NCI-H345 treated with DMSO at 0.1 percent for 48 hours (cell line): ENCODE measurements around the gene ARHGAP42.

Source experiments
- DNase-seq: peaks from one replicate; lab custom pipeline; 2025; ENCODE audit not compliant: unreplicated experiment; lab: John Stamatoyannopoulos, UW

ARHGAP42 gene

DNA sequence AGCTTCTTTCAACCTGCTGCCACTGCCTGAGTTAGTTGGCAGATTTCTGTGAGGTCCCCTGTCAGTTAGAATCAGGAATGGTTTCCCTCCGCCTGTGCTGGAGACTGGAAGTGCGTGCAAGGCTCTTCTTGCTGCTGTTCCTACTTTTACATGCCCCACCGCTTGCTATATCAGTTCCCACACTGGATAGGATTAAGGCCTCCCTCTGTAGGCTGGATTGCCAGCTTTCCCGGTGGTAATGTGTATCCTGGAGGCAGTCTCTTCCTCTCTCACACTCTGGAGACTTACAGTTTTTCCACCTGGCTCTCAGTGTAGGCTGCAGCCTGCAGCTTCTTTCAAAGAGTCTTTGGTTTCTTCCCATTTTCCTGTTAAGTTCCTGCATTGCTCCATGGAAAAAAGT, 66.5 kb downstream of the ARHGAP42 start:
- no peak for DNase-seq

DNA sequence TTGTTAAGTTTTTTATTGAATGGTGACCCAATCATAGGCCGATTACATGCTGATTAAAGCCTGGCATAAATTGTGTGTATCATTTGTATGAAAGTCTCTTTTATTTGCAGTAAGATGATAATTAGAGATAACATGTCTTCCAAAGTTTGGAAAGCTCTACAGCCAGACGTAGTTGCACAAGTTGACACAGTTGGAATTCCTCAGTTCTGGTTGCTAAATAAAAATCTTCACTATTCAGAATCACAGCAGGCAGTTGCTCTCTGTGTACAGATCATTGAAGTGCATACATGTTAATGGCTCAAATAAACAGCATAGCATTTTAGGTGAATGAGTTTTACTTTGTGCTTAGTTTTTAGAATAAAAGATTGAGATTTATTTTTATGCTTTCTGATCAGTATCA, 69.5 kb downstream of the ARHGAP42 start:
- peak; percentile 31 for DNase-seq

DNA sequence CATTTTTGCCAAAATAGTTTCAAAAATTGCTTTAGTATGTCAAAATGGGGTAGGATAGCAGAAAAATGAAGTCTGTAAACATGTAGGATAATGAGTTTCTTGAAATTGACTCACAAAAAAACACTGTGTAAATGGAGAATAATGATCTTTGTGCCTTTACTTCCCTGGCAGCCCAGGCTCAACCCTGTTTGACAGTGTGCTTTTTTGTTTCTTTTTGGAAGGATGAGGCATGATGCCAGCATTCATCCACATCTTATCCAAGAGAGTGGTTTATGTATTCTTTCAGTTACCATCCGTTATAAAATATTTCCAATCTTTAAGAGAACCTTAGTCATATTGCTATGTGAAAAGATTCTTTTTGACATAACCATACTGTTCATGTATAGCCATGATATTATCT, 70.6 kb downstream of the ARHGAP42 start:
- DNase-seq: no peak

DNA sequence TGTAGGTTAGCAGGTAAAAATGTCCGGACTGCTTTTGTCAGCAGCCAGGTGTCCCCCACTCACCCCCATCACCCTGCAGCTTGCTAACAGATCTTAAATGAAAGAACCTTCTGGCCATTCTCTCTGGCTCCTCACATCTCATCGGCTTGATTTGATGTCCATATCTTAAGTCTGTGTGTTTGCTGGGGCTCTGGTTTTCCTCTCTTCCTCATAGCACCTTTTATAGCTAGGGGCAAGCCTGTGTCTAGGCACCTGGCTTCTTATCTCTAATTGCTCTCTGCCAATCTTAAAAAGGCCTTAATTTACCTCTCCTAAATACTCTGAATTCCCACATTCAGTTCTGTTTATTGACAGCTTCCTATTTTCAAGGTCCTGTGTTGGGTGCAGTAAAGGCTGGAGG, 72.0 kb downstream of the ARHGAP42 start:
- DNase-seq: no peak

DNA sequence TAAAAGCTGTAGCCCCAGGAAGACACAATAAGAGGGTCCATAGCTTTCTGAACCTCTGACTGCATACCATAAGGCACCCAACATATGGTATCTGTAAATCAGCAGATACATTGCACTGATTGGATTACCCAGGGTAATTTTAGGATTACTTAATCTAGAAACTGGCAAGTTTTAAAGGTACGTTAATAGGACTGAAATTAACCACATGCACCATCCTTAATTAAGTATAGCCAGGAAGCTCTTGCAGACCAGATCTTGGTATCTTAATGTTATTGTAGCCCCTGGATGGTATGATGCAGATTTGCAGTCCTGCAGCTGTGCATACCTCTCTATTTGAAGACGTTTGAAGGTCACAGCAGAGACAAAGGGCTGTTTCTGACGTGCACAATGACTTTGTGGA, 72.8 kb downstream of the ARHGAP42 start:
- no peak for DNase-seq

DNA sequence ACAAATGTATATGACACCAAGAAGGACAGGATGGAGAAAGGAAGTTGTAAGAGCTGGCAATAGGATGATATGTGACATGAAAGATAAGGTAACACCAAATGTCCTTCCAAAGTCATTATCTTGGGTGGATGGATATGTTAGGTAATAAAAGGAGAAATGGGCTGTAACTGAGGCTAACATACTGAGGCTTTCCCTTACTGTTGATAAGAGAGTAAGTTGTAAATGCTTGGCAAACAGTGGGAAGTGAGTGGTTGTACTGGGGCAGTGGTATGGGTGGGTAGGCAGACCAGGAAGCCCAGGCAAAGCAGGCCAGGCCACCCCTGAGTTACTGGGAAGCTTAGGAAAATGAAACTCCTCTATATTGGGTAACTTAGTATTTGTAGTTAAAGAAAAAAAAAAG, 73.7 kb downstream of the ARHGAP42 start:
- DNase-seq: no peak

DNA sequence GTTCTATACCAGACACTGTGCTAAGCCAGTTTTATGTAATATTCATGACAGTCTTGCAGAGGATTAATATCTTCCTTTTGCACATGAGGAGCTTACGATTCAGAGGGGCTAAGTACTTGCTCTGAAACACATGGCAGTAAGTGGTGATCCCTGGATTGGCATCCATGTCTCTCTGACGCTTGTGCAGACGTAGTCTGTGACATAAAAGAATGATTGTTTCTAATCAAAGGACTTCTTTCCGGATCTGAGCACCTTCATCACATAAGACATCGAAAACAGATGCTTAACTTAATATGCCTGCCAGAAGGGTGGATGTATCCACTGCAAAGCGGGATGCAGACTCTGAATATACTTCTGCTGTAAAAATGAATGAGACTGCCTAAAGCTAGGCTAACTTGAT, 74.8 kb downstream of the ARHGAP42 start:
- DNase-seq: no peak

DNA sequence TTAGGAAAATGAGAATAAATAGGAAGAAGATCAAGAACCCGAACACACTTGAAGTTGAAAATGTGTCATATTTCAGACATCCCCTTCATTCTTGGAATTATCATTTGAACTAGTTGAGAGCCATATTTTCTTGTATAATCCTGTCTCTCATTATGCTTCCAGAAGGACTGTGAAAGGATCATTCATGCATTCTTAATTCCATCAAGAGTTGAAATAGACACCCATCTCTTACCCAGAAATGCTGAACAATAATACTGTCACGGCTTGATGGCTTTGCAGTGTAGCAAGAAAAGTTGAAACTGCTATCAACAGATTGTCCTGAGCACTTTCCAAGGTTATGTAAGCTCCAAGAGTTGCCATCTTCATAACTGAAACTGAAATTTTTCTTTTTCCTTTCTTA, 79.7 kb downstream of the ARHGAP42 start:
- DNase-seq: no peak

DNA sequence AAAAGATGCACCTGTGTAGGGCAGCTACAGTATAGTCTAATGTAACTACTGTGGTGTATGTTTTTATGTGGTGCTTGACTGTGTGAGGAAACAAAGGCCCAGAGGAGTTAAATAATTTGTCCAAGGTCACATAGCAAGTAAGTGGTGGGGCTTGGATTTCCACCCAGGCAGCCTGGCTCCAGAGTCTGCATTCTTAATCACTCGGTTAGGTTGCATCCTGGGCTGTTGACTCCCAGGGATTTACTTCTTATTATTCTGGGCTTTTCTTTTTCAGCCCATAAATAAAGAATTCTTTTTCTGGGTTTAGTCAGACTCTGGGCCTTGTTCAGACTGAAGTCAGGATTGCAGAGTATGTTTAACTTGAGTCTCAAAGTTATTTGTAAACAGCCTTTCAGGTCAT, 82.1 kb downstream of the ARHGAP42 start:
- DNase-seq: no peak

DNA sequence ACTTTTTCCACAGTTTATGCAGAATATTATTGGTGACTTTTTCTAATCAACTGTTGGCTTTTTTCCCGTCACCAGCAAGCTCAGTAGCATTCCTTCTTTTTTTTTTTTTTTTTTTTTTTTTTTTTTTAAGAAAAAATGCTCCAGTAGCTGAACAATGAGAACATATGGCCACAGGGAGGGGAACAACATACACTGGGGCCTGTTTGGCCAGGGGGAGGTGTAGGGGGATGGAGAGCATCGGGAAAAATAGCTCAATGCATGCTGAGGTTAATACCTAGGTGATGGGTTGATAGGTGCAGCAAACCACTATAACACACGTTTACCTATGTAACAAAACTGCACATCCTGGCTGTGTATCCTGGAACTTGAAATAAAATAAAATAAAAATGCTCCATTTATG, 82.5 kb downstream of the ARHGAP42 start:
- no peak for DNase-seq

DNA sequence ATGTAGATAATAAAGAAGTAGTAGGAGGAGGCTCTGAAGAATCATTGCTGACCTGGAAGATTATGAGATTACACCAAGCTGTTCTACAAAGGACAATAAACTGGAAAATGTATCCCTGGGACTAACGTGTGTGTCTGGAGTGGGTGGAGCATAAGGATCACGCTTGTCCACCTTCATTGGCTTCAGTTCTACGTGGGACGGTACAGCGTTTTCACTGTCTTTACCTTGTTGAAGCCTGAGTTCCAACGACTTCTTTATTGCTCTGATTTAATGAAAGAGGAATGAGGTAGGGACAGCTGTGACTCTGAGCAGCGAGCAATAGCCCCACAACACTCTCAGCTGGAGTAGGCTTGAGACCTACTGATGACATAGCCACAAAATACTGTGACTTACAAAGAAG, 87.0 kb downstream of the ARHGAP42 start:
- no peak for DNase-seq

DNA sequence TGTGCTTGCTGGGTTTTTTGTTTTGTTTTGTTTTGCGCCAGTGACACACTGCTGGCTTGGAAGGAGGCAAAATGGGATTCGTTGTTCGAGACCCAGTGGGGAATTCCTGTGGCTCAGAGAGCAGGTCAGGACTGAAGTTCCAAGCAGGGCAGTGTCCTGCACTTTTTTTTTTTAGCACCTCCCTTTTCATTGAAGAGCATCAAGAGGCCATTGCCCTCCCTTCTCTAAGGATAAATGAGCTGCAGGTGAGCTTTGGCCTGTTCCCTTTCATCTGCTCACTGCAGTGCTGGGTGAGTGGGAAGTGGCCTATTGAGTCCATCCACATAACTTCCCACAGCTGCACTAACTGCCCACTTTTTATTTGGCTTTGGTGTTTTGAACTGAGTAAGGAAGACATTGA, 87.8 kb downstream of the ARHGAP42 start:
- DNase-seq: no peak

DNA sequence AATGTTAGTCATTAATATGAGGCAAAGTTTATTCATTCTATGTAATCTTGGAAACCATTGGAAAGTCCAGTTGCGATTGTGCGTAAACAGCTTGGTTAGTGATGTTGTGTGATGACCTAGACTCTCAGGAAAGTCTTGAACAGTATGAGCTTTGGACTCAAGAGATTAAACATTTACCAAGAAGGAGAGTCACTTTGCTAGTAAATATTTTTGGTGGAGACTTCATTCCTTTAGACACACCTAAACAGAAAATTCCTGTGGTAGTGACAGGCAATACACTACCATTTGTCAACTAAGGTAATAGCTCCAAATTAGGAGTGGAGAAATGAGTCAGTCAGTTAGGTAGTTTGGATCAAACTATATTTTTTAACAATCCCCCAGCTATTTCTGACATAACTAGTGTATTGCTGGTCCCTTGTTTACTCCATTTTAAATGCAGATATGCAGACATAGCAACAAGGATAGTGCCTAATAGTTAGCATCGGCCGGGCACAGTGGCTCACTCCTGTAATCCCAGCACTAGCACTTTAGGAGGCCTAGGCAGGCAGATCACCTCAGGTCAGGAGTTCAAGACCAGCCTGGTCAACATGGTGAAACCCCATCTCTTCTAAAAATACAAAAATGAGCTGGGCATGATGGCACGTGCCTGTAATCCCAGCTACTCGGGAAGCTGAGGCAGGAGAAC, 89.3 kb downstream of the ARHGAP42 start:
- no peak for DNase-seq

DNA sequence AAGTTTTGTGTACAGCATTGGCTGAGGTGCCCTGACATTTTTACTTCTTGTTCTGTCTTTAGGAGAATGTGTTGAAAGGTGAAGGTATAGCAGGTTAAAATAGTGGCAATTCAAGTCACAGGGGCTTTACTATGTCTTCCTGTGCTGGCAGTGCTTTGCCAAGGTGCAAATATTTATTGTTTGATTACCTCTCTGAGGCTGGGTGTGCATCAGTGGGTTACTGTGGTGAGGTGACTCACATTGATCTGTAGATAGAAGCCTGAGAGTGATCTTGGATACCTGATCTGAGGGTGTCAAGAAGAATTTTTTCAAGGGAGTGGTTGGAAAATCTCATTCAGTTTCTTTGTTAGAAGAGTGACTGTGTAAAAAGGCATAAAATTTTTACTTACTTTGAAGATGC, 90.0 kb downstream of the ARHGAP42 start:
- DNase-seq: no peak

DNA sequence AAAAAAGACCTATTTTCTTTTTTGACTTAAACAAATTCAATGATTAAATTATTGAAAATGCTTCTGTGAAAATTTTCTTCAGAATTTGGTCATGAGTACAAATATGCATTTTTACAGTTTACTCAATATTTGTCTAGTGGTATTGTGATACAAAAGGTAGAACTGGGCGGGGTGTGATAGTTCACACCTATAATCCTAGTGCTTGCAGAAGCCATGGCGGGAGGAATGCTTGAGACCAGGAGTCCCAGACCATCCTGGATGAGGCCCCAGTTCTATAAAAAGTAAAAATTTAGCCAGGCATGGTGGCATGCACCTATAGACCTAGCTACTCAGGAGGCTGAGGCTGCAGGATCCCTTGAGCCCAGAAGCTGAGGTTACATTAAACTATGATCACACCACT, 90.6 kb downstream of the ARHGAP42 start:
- DNase-seq: no peak

DNA sequence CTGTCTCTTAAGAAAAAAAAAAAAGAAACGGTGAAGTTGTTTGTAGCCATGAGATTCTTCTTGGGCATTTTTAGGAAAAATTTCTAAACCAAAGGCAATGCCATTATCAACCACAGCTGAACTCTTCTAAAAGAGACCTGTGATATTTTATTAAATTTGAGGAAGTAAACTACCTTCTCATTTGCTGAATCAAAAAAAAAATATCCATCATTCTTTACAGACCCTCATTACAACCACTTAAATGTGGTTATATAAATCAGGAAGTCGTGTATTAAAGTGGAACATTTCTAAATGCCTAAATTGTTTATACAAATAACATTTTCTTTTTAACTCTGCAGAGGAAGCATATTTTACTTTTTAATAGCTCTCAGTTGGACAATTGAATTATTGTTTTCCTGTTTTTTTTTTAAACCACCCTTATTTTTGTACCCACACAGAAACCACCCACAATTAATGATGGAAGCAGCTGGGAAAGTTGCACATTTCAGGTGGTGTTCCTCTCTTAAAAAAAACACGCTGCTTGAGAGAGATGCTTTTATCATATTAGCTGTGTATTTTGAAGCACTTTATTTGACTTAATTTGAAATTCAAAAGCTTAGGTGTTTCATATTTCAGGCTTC, 91.2 kb downstream of the ARHGAP42 start:
- DNase-seq: no peak

DNA sequence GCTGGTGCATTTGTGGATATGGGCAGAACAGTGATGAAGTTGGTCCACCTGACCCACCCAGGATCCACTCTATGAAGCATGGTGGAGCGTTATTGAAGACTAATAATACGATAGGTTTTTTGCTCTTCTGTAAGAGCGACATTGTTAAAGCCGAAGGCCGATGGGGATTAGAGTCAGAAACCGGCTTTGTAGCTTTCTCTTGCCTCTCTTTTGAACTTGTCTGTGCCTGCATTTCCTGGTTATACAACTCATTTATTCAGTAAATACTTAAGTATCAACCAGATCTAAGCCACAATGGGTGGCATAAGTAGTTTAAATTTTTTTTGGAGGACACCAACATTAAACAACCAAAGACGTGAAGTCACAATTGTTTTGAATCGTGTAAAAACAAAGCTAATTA, 93.4 kb downstream of the ARHGAP42 start:
- no peak for DNase-seq

DNA sequence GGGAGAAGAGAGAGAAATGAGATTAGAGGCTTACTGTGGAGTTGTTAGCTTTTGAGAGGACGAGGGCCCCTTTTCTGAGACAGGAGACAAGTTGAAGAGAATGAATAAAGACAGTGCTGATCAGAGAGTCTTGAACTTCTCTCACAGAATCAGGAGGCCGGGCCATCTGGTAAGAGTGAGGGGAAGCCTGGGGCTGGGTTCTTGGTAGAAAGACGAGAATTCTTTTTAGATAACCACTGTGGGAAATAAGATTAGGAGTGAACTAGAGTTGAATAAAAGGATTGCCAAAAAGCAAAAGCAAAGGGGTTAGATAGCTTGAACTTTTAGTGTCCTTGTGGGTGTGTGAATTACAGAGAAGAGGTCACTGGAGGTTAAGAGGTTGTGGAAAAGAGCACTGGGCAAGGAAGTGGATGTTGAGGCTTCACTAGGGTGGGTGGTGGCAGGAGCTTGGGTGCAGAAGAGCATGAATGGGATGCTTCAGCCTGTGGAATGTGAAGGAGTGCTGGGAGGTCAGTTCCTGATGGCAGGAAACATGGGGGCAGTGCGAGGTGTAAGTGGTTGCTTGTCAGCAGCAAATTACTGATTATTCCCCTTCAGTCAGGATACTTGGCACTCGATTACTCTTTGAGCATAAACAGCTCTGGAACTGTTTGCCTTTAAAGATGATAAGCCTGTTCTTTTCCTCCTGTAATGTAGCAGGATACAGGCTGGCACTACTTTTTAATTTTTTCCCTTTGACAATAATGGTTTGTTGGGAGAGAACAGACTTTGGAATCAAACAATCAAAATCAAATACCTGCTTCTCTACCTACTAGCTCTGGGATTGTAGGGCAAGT, 98.3 kb downstream of the ARHGAP42 start:
- DNase-seq: no peak

DNA sequence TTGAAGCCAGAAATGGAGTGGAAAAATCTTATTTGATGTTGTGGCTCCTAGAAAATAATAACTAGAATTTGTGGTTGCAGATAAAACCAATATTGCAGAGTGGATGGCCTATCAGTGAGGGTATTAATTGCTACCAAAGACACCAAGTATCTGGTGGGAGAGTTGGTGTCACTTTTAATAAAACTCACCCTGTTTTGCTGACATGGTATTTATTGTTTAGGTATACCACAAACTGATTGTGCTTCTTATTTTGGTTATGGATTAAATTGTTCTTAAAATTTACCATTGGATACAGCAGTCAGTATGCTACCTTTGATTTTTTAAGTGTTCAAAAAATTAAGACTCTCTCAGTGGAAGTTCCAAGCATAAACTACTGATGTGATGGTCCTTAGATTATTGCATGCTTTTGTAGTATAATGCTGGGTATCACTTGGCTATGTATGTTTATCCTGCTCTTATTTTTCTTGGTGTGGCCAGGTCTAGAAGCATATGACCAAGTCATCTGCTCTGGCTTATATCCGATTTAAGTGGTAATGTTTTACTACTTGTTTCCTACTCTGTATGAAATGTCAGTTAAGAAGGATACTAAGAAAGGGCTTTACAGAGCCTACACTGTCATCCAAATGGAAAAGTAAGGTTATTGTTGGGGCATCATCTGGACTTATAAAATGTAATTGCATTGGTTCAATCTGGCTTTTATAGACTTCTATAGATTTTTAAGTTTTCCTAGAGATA, 101.6 kb downstream of the ARHGAP42 start:
- DNase-seq: no peak

DNA sequence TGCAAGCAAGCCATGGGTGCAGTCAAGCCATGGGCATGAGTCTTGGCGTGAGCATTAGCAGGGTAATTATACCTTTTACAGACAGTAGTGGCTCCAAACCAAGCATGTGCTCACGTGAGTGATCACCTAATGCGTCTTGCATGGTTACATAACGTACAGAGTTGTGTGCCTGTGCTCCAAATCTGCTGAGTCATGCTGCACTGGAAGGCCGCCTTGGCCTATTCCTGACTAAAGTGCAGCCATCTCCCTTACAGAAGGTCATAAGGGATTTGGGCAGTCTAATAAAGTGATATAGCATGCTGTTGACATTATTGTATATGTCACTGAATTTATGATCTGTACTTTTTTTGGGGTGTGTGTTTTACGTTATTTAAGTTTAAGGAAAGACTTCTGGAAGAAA, 102.4 kb downstream of the ARHGAP42 start:
- no peak for DNase-seq

DNA sequence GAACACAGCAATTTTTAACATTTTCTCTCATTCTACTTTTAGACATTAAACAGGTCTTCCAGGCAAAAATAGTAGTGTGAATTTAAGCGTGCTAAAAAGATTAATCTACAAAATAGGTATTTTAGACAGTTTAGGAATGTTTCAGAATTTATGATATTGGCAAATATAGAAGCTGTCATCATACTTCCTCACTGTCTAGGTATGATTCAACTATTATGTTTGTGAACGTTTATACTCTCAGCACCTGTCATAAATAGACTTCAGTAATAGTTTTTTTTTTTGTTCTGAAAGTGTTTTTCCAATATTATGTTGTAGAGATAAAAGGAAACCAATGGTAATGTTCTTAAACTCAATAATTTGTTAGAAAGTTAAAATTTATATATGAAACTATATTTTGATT, 103.0 kb downstream of the ARHGAP42 start:
- DNase-seq: no peak

DNA sequence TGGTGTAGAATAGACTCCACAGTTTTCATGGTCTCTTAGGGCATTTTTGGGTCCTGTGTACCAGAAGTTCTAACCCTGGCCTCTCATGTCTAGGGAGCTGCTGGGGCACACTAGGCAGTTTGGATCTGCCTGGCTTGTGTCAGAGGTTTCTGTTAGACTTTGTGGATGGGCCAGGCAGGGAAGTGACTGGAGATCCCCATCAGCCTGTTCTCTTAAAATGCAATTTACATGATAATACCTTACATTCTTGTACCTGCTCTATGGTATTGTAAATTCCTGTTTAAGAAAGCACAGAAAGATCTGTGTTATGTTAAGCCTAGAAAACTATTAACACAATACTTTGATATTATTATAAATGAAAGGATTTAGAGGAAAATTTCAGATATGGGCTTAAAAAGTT, 104.0 kb downstream of the ARHGAP42 start:
- DNase-seq: no peak
